ENCODE measurements around the gene CYP27C1. TPM values are rescaled to one million over a fixed set of nuclear protein-coding genes. Genes with fewer than 3 reads are reported as not detected.
"Not testable (repeated sequence)": the region's sequence is repeated elsewhere in the genome, so short reads cannot be mapped to it uniquely, and the experiment has no call there.

Gene CYP27C1
- total RNA-seq, 4 donors from 2014 or later: 0.14 to 0.64 (median 0.20) TPM; not detected in 1

DNA sequence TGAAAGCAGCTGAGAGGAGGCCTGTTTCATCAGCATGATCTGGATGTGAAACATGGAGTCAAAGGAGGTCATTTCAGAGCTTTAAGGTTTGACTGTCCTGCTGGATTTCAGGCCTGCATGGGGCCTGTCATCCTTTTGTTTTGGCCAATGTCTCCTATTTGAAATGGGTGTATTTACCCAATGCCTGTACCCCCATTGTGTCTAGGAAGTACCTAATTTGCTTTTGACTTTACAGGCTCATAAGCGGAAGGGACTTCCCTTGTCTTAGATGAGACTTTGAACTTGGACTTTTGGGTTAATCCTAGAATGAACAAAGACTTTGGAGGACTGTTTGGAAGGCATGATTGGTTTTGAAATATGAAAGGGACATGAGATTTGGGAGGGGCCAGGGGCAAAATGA is 19.3 kb upstream of the CYP27C1 start:
- H3K4me3 ChIP-seq: no peak overlapping the region
- H3K9me3 ChIP-seq: no peaks in the 10 kb centered on the region
- in situ Hi-C loops (cut with MboI; ENCODE audit: low pct_ligation_motif_present in 1 of 4, low pct_unique_long_range_greater_than_20kb in 1 of 4, low sequenced_read_pairs in 3 of 4) (no loop called here), intact Hi-C loops (cut with DNase I; ENCODE audit: low total_unique reads) (no loop called here)
- no peaks in the 10 kb centered on the region for H3K4me1 ChIP-seq
- no peak for DNase-seq
- H3K27ac ChIP-seq: no peak overlapping the region
- WGBS, 2 donors (ENCODE audit: low coverage in 1 of 2): 86% methylated on average over 1 of the region's 1 CpG; no CpG with 5 or more reads in 1 of the 2 donors
- TF ChIP-seq EP300 (IDR thresholded peaks at IDR 0.05; ENCODE audit: low read depth) (no peak), POLR2AphosphoS5 (IDR thresholded peaks at IDR 0.05) (no peak), POLR2A (IDR thresholded peaks at IDR 0.05) (no peak)
- TF ChIP-seq, protein P1, sequence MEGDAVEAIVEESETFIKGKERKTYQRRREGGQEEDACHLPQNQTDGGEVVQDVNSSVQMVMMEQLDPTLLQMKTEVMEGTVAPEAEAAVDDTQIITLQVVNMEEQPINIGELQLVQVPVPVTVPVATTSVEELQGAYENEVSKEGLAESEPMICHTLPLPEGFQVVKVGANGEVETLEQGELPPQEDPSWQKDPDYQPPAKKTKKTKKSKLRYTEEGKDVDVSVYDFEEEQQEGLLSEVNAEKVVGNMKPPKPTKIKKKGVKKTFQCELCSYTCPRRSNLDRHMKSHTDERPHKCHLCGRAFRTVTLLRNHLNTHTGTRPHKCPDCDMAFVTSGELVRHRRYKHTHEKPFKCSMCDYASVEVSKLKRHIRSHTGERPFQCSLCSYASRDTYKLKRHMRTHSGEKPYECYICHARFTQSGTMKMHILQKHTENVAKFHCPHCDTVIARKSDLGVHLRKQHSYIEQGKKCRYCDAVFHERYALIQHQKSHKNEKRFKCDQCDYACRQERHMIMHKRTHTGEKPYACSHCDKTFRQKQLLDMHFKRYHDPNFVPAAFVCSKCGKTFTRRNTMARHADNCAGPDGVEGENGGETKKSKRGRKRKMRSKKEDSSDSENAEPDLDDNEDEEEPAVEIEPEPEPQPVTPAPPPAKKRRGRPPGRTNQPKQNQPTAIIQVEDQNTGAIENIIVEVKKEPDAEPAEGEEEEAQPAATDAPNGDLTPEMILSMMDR (IDR thresholded peaks at IDR 0.05): no peak
- no peaks in the 10 kb centered on the region for H3K27me3 ChIP-seq
- no peaks in the 10 kb centered on the region for H3K36me3 ChIP-seq

DNA sequence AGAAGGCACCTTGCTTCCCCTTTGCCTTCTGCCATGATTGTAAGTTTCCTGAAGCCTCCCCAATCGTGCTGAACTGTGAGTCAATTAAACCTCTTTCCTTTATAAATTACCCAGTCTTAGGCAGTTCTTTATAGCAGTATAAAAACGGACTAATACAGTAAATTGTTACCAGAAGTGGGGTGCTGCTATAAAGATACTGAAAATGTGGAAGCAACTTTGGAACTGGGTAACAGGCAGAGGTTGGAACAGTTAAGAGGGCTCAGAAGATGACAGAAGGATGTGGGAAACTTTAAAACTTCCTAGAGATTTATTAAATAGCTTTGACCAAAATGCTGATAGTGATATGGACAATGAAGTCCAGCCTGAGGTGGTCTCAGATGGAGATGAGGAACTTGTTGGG is 17.7 kb upstream of the CYP27C1 start:
- H3K27me3 ChIP-seq; in situ Hi-C loops (cut with MboI; ENCODE audit: low pct_ligation_motif_present in 1 of 4, low pct_unique_long_range_greater_than_20kb in 1 of 4, low sequenced_read_pairs in 3 of 4); DNase-seq; H3K4me1 ChIP-seq; intact Hi-C loops (cut with DNase I; ENCODE audit: low total_unique reads); H3K36me3 ChIP-seq; H3K27ac ChIP-seq; H3K9me3 ChIP-seq; H3K4me3 ChIP-seq: not testable (repeated sequence)
- 67 to 68% methylated on average over 1 to 2 of the region's 2 CpGs for WGBS, 2 donors (ENCODE audit: low coverage in 1 of 2)

DNA sequence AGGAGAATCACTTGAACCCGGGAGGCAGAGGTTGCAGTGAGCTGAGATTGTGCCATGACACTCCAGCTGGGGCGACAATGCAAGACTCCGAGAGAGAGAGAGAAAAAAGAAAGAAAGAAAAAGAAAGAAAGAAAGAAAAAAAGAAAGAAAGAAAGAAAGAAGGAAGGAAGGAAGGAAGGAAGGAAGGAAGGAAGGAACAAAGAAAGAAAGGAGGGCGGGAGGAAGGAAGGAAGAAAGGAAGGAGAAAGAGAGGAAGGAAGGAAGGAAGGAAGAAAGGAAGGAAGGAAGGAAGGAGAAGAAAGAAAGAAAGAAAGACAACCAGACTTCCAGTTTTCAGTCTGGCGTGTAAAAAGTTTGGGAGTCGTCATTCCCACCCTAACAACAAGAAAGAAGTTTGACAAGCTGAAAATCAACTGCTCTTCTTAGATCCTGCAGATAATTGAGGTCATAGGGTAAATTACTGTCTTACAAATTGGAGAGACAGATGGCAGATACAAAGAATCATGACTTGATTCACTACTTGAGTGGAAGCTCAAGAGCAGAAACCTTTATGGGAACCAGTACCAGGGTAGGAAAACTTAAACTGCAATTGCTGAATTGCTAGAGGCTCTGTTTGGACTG is 15.1 kb upstream of the CYP27C1 start:
- TF ChIP-seq POLR2A (IDR thresholded peaks at IDR 0.05): no peak
- TF ChIP-seq EP300 (IDR thresholded peaks at IDR 0.05; ENCODE audit: low read depth): no peak
- TF ChIP-seq, protein P1 (IDR thresholded peaks at IDR 0.05): no peak
- no peak for TF ChIP-seq POLR2AphosphoS5 (IDR thresholded peaks at IDR 0.05)
- intact Hi-C loops (cut with DNase I; ENCODE audit: low total_unique reads) (no loop called here), in situ Hi-C loops (cut with MboI; ENCODE audit: low pct_ligation_motif_present in 1 of 4, low pct_unique_long_range_greater_than_20kb in 1 of 4, low sequenced_read_pairs in 3 of 4) (no loop called here)
- H3K9me3 ChIP-seq: no peaks in the 10 kb centered on the region
- no peaks in the 10 kb centered on the region for H3K4me1 ChIP-seq
- no peaks in the 10 kb centered on the region for H3K27me3 ChIP-seq
- 86 to 90% methylated on average over 6 of the region's 6 CpGs for WGBS, 2 donors (ENCODE audit: low coverage in 1 of 2)
- no peak overlapping the region for H3K4me3 ChIP-seq
- H3K36me3 ChIP-seq: no peaks in the 10 kb centered on the region
- DNase-seq: no peak
- H3K27ac ChIP-seq: no peak overlapping the region

DNA sequence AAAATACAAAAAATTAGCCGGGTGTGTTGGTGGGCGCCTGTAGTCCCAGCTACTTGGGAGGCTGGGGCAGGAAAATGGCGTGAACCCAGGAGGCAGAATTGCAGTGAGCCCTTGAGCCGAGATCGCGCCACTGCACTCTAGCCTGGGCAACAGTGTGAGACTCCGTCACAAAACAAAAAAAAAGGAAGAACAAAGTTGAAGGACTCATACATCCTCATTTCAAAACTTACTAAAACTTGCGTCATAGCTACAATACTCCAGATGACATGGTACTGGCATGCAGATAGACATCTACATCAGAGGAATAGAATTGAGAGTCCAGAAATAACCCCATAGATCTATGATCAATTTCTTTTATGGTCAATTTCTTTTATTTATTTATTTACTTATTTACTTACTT is 13.6 kb upstream of the CYP27C1 start:
- Histone ChIP-seq H3K4me1 (no peaks in the 10 kb centered on the region), H3K36me3 (no peaks in the 10 kb centered on the region), H3K27me3 (no peaks in the 10 kb centered on the region), H3K4me3 (no peak overlapping the region), H3K27ac (no peak overlapping the region), H3K9me3 (no peaks in the 10 kb centered on the region)
- TF ChIP-seq POLR2AphosphoS5 (IDR thresholded peaks at IDR 0.05) (no peak), POLR2A (IDR thresholded peaks at IDR 0.05) (no peak), EP300 (IDR thresholded peaks at IDR 0.05; ENCODE audit: low read depth) (no peak)
- TF ChIP-seq, protein P1 (IDR thresholded peaks at IDR 0.05): no peak
- intact Hi-C loops (cut with DNase I; ENCODE audit: low total_unique reads): no loop called here
- in situ Hi-C loops (cut with MboI; ENCODE audit: low pct_ligation_motif_present in 1 of 4, low pct_unique_long_range_greater_than_20kb in 1 of 4, low sequenced_read_pairs in 3 of 4): no loop called here
- no peak for DNase-seq
- 95 to 98% methylated on average over 3 to 8 of the region's 8 CpGs for WGBS, 2 donors (ENCODE audit: low coverage in 1 of 2)
